HG03097 (cell line): ENCODE data around the gene EDN2.

Experiments used
- ATAC-seq: cut with Tn5 transposase; IDR thresholded peaks from one replicate; pipeline ENCODE4 v1.9.1; 2021; ENCODE audit not compliant: unreplicated experiment, low FRiP score

The EDN2 gene

GRCh38 chr1:41468122-41468762 lies 16.2 kb downstream of the EDN2 start:
- no peak for ATAC-seq

DNA sequence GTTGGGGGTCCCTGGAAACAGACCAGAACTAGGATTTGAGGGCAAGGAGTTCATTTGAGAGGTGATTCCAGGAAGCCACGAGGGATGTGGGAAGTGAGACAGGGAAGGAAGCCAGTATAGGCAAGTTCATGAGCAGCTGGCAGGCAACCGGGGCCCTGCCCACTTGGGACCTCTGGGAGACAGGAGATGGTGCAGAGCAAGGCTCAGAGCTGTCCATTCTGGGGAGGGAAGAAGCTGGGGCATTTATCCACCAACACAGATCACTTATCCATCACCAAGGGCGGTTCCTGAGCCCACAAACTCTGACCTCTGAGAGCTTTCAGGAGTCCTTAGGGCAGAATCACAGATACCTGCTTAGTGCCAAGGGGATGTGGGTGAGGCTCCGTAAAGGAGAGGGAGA lies 16.8 kb downstream of the EDN2 start:
- no peak for ATAC-seq

DNA sequence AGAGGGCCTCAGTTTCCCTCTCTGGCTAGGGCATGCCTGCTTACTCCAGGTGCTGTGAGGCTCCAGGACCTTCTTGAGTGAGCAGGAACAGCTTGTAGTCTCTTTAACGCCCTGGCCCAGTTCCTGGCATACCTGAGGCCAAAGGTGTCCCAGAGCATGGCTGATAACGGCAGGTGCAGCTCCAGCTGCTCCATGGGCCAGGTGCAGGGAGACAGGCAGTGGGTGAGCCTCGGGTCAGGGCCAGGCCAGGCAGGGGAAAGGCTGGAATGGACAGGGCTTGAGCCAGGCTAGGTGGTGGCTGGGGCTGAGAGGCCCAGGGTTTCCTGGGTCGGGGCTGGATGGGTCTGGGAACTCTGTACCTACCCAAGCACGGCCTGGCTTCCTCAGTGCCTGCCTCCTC lies 18.3 kb downstream of the EDN2 start:
- ATAC-seq = no peak

DNA sequence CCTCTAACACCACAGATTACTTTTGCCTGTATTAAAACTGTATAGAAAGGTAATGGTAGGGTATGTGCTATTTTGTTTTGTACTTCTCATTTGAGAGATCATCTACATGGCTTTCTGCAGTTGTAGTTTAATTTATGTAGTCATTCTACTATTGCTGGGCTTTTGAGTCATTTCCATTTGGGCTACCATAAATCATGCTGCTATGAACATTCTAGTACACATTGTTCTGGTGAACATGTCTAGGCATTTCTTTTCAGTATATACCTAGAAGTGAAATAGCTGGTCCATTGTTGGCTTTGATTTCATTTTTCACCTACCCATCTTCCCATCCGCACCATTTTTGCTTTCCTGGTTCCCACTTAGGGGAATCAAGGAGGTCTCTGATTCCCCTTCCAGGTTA lies 18.7 kb downstream of the EDN2 start:
- no peak for ATAC-seq

DNA sequence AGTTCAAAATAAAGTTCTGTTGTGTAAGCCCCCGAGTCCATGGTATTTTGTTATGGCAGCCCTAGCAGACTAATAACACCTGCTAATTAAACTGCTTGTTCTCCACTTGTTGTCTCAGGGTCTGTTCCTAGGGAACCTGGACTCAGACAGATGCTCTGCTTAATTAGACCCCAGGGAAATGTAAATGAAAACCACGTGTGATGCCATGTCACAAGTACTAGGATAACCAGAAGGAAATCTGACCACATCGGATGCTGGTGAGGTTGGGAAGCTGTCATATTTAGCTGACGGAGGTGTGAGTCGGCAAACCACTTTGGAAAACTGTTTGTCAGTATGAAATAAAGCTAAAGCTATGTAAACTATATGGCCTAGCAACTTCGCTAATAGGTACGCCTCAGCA lies 19.6 kb downstream of the EDN2 start:
- ATAC-seq = no peak

DNA sequence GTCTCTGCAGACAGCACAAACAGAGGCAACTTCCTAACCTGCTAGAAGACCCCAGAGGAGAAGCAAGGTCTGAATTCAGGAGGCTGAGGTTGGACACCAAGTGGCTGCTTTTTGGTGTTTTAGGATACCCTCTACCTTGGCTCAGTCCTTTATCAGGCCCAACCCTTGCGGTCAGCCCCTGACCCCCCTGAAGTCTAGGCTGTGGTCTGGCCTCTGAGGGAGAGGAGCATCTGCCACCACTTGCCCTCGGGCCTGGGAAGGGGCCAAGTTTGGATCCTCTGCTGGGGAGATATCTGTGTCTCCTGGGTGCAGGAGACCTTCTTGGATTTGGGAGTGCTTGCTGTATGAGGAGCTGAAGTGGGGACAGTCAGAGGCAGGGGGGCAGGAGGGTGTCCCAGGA lies 21.0 kb downstream of the EDN2 start:
- no peak for ATAC-seq

DNA sequence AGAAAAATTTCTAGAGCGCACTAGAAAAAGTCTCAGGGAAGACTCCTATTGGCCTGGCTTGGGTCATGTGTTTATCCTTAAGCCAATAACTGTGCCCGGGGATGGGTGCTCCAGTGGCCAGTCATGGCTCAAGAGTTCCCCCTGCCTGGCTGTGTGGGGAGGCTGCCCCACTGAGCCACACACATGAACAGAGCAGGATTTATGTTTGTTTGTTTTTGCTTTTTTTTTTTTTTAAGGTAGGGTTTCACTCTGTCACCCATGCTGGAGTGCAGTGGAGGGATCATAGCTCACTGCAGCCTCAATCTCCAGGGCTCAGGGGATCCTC lies 21.8 kb downstream of the EDN2 start:
- no peak for ATAC-seq

DNA sequence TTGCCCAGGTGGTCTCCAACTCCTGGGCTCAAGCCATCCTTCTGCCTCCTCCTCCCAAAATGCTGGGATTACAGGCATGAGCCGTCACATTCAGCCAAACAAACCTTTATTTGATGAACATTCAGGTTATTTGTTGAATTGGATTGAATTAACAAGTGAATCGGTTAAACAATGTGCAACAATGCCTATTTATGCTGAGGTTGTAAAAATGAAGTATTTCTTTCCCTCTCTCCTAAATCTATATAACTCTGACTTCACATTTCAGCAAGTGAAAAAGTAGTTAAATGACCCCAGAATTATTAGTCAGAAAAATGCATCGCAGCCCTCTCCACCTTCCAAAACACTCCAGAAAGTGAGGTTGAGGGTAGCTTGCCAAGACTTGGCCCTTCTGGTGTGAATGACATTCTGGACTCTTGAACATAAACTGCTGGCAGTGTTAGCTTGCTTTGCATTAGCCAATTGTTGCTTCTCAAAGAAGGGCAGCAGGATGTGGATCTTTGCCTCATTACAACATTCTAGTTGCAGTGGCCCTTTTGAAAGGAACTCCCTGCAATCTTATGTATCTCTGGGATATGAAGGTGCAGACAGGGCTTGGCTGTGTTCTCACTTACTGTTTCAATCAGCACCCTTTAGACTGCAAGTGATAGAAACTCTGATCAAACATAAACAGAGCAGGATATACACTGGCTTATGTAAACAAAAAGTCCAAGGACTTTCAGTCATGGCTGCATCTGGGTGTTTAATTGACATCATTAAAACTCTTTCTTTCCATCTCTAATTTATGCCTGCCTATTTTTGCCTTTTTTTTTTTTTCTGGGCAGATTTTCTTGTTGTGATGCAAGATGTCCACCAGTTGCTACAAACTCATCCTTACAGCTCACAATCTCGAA lies 22.4 kb downstream of the EDN2 start:
- no peak for ATAC-seq

DNA sequence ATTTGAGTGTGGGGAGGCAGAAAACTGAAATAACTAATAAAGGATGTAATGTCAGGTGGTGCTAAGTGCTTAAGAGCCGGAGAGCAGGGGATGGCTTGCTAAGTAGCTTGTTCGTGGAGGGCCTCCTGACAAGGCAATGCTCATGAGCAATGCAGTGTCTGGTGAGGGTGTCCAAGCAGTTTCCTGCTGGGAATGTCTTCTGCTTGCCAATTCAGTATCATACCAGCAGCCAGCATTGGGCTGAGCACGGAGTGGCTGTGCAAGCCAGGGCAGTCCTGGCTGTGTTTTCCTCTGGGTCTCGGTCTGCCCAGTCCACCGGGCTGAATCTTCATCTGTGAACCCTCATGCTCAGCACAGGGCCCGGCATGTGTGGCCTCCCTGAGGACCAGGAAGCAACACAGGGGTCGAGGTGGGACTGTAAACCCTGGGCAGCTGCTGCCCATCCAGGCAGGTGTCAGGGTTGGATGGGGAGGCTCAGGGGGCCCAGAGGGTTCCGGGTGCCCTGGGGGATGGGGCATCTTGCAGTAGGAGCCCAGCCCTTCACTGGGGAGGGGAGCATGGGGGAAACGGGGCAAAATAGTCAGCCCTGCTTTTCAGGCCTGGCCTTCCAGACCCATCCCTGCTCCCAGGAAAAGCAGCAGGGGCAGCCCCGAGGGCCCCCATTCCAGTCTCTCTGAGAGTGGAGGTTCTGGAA lies 27.5 kb downstream of the EDN2 start:
- ATAC-seq = no peak

- ATAC-seq = no peak
Observed at GRCh38 chr1:41455479-41456332, 28.8 kb downstream of the EDN2 start.

GRCh38 chr1:41454406-41454805 lies 30.1 kb downstream of the EDN2 start:
- ATAC-seq = no peak

DNA sequence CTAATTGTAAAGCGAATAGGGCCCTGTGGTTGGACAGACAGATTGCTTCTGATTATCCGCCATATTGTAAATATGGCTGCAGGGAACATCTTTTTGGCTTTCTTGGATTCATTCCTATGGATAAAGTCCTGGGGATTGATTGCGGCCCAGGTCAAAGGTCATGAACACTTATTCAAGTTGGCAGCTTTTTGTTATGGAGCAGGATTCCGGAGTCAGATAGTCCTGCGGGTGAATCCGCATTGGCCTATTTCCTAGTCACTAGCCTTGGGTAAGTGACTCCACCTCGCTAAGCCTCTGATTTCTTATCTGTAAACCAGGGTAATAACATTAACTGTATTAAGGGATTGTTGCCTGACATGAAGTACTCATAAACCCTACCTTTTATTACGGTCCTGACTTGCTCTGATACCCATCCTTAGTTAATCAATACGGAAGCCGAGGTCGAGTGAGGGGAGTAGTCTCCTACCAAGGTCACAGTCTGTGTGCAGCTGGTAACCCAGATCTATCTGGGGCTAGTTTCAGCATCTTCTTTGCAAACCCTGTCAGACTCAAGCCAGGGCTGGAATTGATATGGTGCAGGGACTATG lies 31.7 kb downstream of the EDN2 start:
- ATAC-seq = no peak

DNA sequence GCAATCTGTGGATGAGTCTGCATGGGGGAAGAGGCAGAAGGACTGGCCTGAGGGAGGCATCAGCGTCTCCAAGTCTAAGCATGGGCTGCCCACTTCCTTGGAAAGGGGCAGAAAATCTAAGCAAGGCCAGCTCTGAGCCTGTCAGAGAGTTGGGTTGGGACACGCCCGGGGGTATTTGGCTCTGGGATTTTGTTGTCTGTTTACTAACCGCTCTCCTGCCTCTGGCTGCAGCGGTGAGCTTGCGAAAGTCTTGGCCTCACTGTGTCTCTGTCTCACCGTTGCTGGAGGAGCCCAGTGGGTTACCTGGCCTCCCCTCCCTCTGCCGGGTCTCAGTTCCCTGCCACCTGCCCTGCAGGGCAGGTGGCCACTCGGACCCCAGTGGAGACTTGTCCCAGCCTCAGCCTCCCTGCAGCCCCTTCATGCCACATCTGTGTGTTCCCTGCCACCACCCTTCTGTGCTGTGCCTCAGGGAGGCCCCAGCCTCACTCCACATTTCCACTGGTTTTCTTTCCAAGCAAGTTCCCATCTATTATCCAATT lies 33.7 kb downstream of the EDN2 start:
- no peak for ATAC-seq

- no peak for ATAC-seq
Observed at GRCh38 chr1:41449326-41449921, 35.1 kb downstream of the EDN2 start.

GRCh38 chr1:41448821-41449220 lies 35.7 kb downstream of the EDN2 start:
- ATAC-seq = no peak

- no peak for ATAC-seq
Observed at GRCh38 chr1:41447995-41448770, 36.3 kb downstream of the EDN2 start.

DNA sequence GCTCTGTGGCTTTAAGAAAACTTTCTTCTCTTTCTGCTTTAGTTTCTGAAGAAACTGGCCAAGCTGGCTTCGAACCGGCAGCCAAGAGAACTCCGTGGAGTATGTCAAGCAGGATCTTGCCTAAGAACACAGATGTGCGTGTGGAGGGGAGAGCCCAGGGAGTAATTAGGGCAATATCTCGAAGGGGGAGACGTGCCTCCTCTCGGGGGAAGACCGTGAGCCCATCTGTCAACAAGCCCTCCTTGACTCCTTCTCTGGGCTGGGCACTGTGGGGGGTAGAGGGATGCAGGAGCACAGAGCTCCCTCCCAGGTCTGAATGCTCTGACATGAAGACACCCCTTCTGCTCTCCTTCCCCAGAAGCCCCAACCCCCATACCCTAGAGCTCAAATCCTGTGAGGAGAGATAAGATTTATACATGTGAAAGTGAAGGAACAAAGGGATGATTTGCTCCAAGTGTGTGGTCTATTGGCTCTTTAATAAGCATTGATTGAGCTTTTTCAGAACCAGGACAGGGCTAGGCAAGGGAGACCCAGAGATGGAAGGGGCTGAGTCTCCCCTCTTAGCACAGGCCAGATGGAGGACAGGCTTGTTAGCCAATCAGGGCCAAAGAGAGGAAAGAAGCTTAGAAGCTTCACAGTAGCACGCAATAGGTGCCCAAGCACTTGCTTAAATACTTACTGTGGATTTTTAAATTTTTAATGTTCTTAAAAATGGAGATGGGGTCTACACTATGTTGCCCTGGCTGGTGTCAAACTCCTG lies 37.5 kb downstream of the EDN2 start:
- no peak for ATAC-seq

- ATAC-seq = no peak
Observed at GRCh38 chr1:41444785-41445184, 39.7 kb downstream of the EDN2 start.
